Mesenchymal stem cell (in vitro differentiated cells and primary cell): ENCODE measurements around the gene PRRC2C.
A peak's percentile ranks its signal among the peaks of the same experiment; 100 is the strongest.
"Not testable (repeated sequence)": the region's sequence is repeated elsewhere in the genome, so short reads cannot be mapped to it uniquely, and the experiment has no call there.

Experiments
- DNase-seq: peaks from one replicate; pipeline ENCODE4 v3.0.0-alpha.2; 2013
- H2AFZ ChIP-seq: one replicate; pipeline ENCODE4 v1.6.1; 2013; ENCODE audit warnings: low read depth, mild to moderate bottlenecking, control low read depth, inconsistent platforms, low read length, moderate library complexity
- H2AK5ac ChIP-seq: 2 replicates; pipeline ENCODE4 v1.6.1; 2013; ENCODE audit warnings: low read length, moderate library complexity, mild to moderate bottlenecking, inconsistent platforms; ENCODE audit not compliant: severe bottlenecking
- H2BK120ac ChIP-seq: one replicate; pipeline ENCODE4 v1.6.1; 2013; ENCODE audit warnings: low read depth, mild to moderate bottlenecking, inconsistent platforms, low read length, moderate library complexity
- H2BK12ac ChIP-seq, 2 experiments: one replicate each; pipeline ENCODE4 v1.6.1; 2013; ENCODE audit warnings: inconsistent platforms in 2 of 2, low read length in 2 of 2, mild to moderate bottlenecking in 2 of 2, moderate library complexity in 2 of 2, control low read depth in 1 of 2
- H2BK15ac ChIP-seq: one replicate; pipeline ENCODE4 v1.6.1; 2013; ENCODE audit warnings: mild to moderate bottlenecking, low read depth, inconsistent platforms; ENCODE audit not compliant: poor library complexity, severe bottlenecking
- H2BK5ac ChIP-seq: 2 replicates; pipeline ENCODE4 v1.6.1; 2013; ENCODE audit warnings: low read depth, mild to moderate bottlenecking, low read length, control low read depth, inconsistent platforms; ENCODE audit not compliant: poor library complexity, severe bottlenecking
- H3K14ac ChIP-seq, 2 experiments: one replicate each; pipeline ENCODE4 v1.6.1; 2013; ENCODE audit warnings: inconsistent platforms in 2 of 2, low read length in 2 of 2, control low read depth in 1 of 2, mild to moderate bottlenecking in 1 of 2, moderate library complexity in 1 of 2
- H3K18ac ChIP-seq, 2 experiments: one replicate each; pipeline ENCODE4 v1.6.1; 2013; ENCODE audit warnings: inconsistent platforms in 2 of 2, low read length in 2 of 2, control low read depth in 1 of 2, low read depth in 1 of 2, mild to moderate bottlenecking in 1 of 2
- H3K23ac ChIP-seq, 2 experiments: one replicate each; pipeline ENCODE4 v1.6.1; 2013; ENCODE audit warnings: inconsistent platforms in 2 of 2, low read length in 2 of 2, mild to moderate bottlenecking in 2 of 2, moderate library complexity in 2 of 2, control low read depth in 1 of 2
- H3K27ac ChIP-seq: 2 replicates; pipeline ENCODE4 v1.5.1; 2013; ENCODE audit warnings: mild to moderate bottlenecking, moderate library complexity, low read length, control low read depth, inconsistent platforms; ENCODE audit not compliant: poor library complexity, severe bottlenecking
- H3K27me3 ChIP-seq, 2 experiments: 2 replicates each; pipeline versions ENCODE4 v1.6.1 to v1.7.0; 2013; ENCODE audit warnings: low read length in 2 of 2, mild to moderate bottlenecking in 2 of 2, moderate library complexity in 2 of 2, control low read depth in 1 of 2, inconsistent platforms in 1 of 2; ENCODE audit not compliant: control insufficient read depth in 1 of 2, insufficient read depth in 1 of 2
- H3K36me3 ChIP-seq, 2 experiments: 2 replicates each; pipeline versions ENCODE4 v1.6.1 to v1.7.0; 2013; ENCODE audit warnings: low read length in 2 of 2, control low read depth in 1 of 2, inconsistent platforms in 1 of 2, low read depth in 1 of 2, mild to moderate bottlenecking in 1 of 2; ENCODE audit not compliant: insufficient read depth in 2 of 2, control insufficient read depth in 1 of 2
- H3K4ac ChIP-seq, 2 experiments: one replicate each; pipeline ENCODE4 v1.6.1; 2013; ENCODE audit warnings: inconsistent platforms in 2 of 2, low read length in 2 of 2, mild to moderate bottlenecking in 2 of 2, moderate library complexity in 2 of 2, control low read depth in 1 of 2, low read depth in 1 of 2
- H3K4me1 ChIP-seq: 2 replicates; pipeline ENCODE4 v1.6.1; 2013; ENCODE audit warnings: low read depth, low read length, control low read depth; ENCODE audit not compliant: control insufficient read depth, insufficient read depth
- H3K4me2 ChIP-seq: 2 replicates; pipeline ENCODE4 v1.6.1; 2013; ENCODE audit warnings: low read length, mild to moderate bottlenecking, inconsistent platforms; ENCODE audit not compliant: poor library complexity, severe bottlenecking
- H3K4me3 ChIP-seq, 2 experiments: 2 replicates each; pipeline versions ENCODE4 v1.5.1 to v1.7.0; 2013; ENCODE audit warnings: low read length in 2 of 2, mild to moderate bottlenecking in 2 of 2, control low read depth in 1 of 2, low read depth in 1 of 2; ENCODE audit not compliant: insufficient read depth in 1 of 2
- H3K79me1 ChIP-seq: replicated peaks from 2 replicates; pipeline ENCODE4 v1.6.1; 2013; ENCODE audit warnings: mild to moderate bottlenecking, control low read depth, low read length, inconsistent platforms; ENCODE audit not compliant: poor library complexity, severe bottlenecking
- H3K9ac ChIP-seq: 2 replicates; pipeline ENCODE4 v1.7.0; 2013; ENCODE audit warnings: mild to moderate bottlenecking, low read length, moderate library complexity
- H3K9me3 ChIP-seq: 2 replicates; pipeline ENCODE4 v1.7.0; 2013; ENCODE audit warnings: mild to moderate bottlenecking, low read length; ENCODE audit not compliant: control insufficient read depth
- H4K8ac ChIP-seq: one replicate; pipeline ENCODE4 v1.6.1; 2013; ENCODE audit warnings: inconsistent platforms, mild to moderate bottlenecking, low read length, moderate library complexity
- H4K91ac ChIP-seq: one replicate; pipeline ENCODE4 v1.6.1; 2013; ENCODE audit warnings: mild to moderate bottlenecking, low read length, inconsistent platforms
- WGBS: methylation state at CpG from one replicate; pipeline ENCODE4 v1.1.7; 2013; ENCODE audit warnings: mixed read lengths; 5-methylcytosine and 5-hydroxymethylcytosine counted together

Gene PRRC2C

GRCh38 chr1:171610385-171610784, 125.1 kb downstream of the PRRC2C start:
- Histone ChIP-seq H3K27ac (no peak overlapping the region), H3K27me3 (no peaks in the 10 kb centered on the region), H2BK120ac (no peak overlapping the region), H4K91ac (no peak overlapping the region), H2AK5ac (no peak overlapping the region), H3K4me1 (peaks cover 2% of the 10 kb centered on the region), H3K4me2 (no peak overlapping the region), H3K4me3 (no peak overlapping the region), H2BK5ac (no peak overlapping the region), H3K4ac (no peak overlapping the region), H3K18ac (no peak overlapping the region), H3K9ac (no peak overlapping the region), H4K8ac (no peak overlapping the region), H3K9me3 (no peaks in the 10 kb centered on the region), H3K36me3 (no peaks in the 10 kb centered on the region), H3K14ac (no peak overlapping the region), H3K23ac (no peak overlapping the region), H2BK15ac (no peak overlapping the region), H2BK12ac (no peak overlapping the region), H3K79me1 (no peaks in the 10 kb centered on the region), H2AFZ (no peak overlapping the region)
- 100% methylated on average over 2 of the region's 2 CpGs for WGBS
- DNase-seq: peak; percentile 53

- no peak overlapping the region for H4K91ac ChIP-seq
- H3K9ac ChIP-seq: no peak overlapping the region
- H2BK120ac ChIP-seq: no peak overlapping the region
- no peak overlapping the region for H3K18ac ChIP-seq
- no peak overlapping the region for H2BK15ac ChIP-seq
- no peak overlapping the region for H3K4me2 ChIP-seq
- DNase-seq: peak; percentile 78
- no peak overlapping the region for H2AK5ac ChIP-seq
- no peak overlapping the region for H4K8ac ChIP-seq
- no peaks in the 10 kb centered on the region for H3K27me3 ChIP-seq
- no peak overlapping the region for H2AFZ ChIP-seq
- H3K27ac ChIP-seq: no peak overlapping the region
- peak overlapping the region in 1 of 2 experiments; percentile 48 for H3K4me3 ChIP-seq
- no peak overlapping the region for H2BK12ac ChIP-seq
- no peak overlapping the region for H3K23ac ChIP-seq
- no peaks in the 10 kb centered on the region for H3K79me1 ChIP-seq
- H3K14ac ChIP-seq: no peak overlapping the region
- no peaks in the 10 kb centered on the region for H3K9me3 ChIP-seq
- no peak overlapping the region for H3K4ac ChIP-seq
- 59% methylated on average over 2 of the region's 2 CpGs for WGBS
- H3K4me1 ChIP-seq: peaks cover 2% of the 10 kb centered on the region
- no peaks in the 10 kb centered on the region for H3K36me3 ChIP-seq
- no peak overlapping the region for H2BK5ac ChIP-seq
Observed at GRCh38 chr1:171611306-171611705, 126.0 kb downstream of the PRRC2C start.

GRCh38 chr1:171613282-171613681, 128.0 kb downstream of the PRRC2C start:
- Histone ChIP-seq H2AFZ (no peak overlapping the region), H3K4me1 (no peaks in the 10 kb centered on the region), H2BK120ac (no peak overlapping the region), H4K8ac (no peak overlapping the region), H3K9ac (no peak overlapping the region), H3K4me3 (no peak overlapping the region), H2BK5ac (no peak overlapping the region), H3K4me2 (no peak overlapping the region), H3K27me3 (no peaks in the 10 kb centered on the region), H3K14ac (no peak overlapping the region), H3K36me3 (no peaks in the 10 kb centered on the region), H4K91ac (no peak overlapping the region), H3K79me1 (no peaks in the 10 kb centered on the region), H3K23ac (no peak overlapping the region), H2BK12ac (no peak overlapping the region), H3K9me3 (no peaks in the 10 kb centered on the region), H2BK15ac (no peak overlapping the region), H2AK5ac (no peak overlapping the region), H3K27ac (no peak overlapping the region), H3K18ac (no peak overlapping the region), H3K4ac (no peak overlapping the region)
- WGBS: 93% methylated on average over 1 of the region's 1 CpG
- DNase-seq: no peak

GRCh38 chr1:171615122-171615906, 130.0 kb downstream of the PRRC2C start:
- H2BK120ac ChIP-seq, H3K4me2 ChIP-seq, H2AFZ ChIP-seq, H2AK5ac ChIP-seq, H3K23ac ChIP-seq, H3K27ac ChIP-seq, H3K9me3 ChIP-seq, H3K27me3 ChIP-seq, H3K9ac ChIP-seq, H2BK5ac ChIP-seq, DNase-seq, H3K36me3 ChIP-seq, H3K79me1 ChIP-seq, H2BK12ac ChIP-seq, H3K4me1 ChIP-seq, H3K14ac ChIP-seq, H3K18ac ChIP-seq, H4K91ac ChIP-seq, H2BK15ac ChIP-seq, H3K4me3 ChIP-seq, H4K8ac ChIP-seq, H3K4ac ChIP-seq: not testable (repeated sequence)
- 84% methylated on average over 12 of the region's 14 CpGs for WGBS
